Esophagus mucosa (tissue), 1 donor: ENCODE measurements around the gene CYP8B1. TPM values are rescaled to one million over a fixed set of nuclear protein-coding genes. Genes with fewer than 3 reads are reported as not detected.

Experiments
- ATAC-seq: fragments of 200-7000 bp; cut with Tn5 transposase; one replicate; pipeline ENCODE4 v1.9.1; 2020
- total RNA-seq: library from RNA; stranded (reverse); gene quantifications from one replicate; pipeline ENCODE4 v1.2.4, GENCODE V29; 2023
- donor health status: DM: yes; HTN: yes; CAD: no.

CYP8B1 gene
- total RNA-seq, 1 donor from 2014 or later = not detected

DNA sequence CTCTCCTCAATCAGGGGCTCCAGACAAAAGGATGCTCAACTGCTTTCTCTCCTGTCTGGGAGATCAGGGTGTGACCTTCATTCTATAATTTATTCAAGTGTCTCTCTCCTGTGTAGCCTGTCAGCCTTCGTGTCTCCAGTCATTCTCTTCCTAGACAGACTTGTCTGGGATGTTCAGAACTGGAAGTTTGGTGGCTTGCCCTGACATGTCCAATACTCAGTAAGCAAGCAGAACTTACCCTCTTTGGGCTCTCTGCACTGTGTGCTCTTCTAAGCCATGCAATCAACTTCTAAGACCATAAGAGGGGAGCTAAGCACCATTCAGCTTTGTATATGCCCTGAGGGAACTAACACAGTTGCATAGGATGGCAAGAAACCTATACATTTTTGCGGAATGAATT, 52.3 kb downstream of the CYP8B1 start:
- ATAC-seq = peak; percentile 89

DNA sequence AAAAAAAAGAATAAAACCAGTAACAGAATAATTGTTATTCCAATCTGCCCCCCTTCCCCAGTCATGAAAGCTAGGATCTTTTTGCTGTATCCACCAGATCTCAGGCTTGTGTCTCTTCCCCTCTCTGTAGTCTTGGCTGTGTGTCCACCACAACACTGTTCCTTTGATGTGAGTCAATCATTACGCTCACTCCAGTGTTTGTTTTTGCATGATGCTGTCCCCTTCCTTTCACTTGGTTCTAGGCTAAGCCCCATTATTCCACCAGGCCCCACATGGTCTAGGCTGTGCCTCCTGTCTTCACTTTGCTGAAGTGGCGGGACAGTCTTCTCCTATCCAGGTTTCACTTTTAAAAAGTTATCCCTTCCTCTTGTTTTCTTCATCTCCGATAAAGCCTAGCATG, 52.9 kb downstream of the CYP8B1 start:
- ATAC-seq = peak; percentile 31

Other genes with a start within 250 kb of the CYP8B1 start
- gene ZBTB47, start 222.2 kb downstream of the CYP8B1 start, total RNA-seq = 3.7 TPM
- gene KLHL40, start 190.3 kb downstream of the CYP8B1 start, total RNA-seq = not detected
- not detected for gene HHATL, start 173.1 kb downstream of the CYP8B1 start, total RNA-seq
- gene CCDC13, start 102.6 kb downstream of the CYP8B1 start, total RNA-seq = not detected
- gene HIGD1A, start 71.4 kb downstream of the CYP8B1 start, total RNA-seq = 114 TPM
- 1.1 TPM for gene ACKR2, start 66.4 kb downstream of the CYP8B1 start, total RNA-seq
- gene ZNF662, start 30.3 kb upstream of the CYP8B1 start, total RNA-seq = 3.8 TPM
- 2.9 TPM for gene GASK1A, start 103.4 kb upstream of the CYP8B1 start, total RNA-seq
- 4.7 TPM for gene POMGNT2, start 230.2 kb upstream of the CYP8B1 start, total RNA-seq